HAP-1 (cell line): ENCODE measurements around the gene ELK1.
"Not testable (repeated sequence)": the region's sequence is repeated elsewhere in the genome, so short reads cannot be mapped to it uniquely, and the experiment has no call there.

ENCODE experiments used
- DNase-seq, 2 experiments: peaks; one replicate each; pipeline ENCODE4 v3.0.0-alpha.2; 2016 to 2020; ENCODE audit warnings: low spot score in 2 of 2
- H3K27me3 ChIP-seq: fragments of 250-450 bp; sonication (Bioruptor Pico); 2 replicates; pipeline ENCODE4 v1.5.1; 2020; ENCODE audit warnings: low read depth, mild to moderate bottlenecking, moderate library complexity
- H3K36me3 ChIP-seq: fragments of 250-450 bp; sonication (Bioruptor Pico); replicated peaks from 2 replicates; pipeline ENCODE4 v1.5.1; 2020; ENCODE audit warnings: mild to moderate bottlenecking
- H3K4me1 ChIP-seq: fragments of 250-450 bp; sonication (Bioruptor Pico); 2 replicates; pipeline ENCODE4 v1.5.1; 2020; ENCODE audit warnings: mild to moderate bottlenecking
- H3K4me3 ChIP-seq: fragments of 250-450 bp; sonication (Bioruptor Pico); 2 replicates; pipeline ENCODE4 v1.5.1; 2020; ENCODE audit warnings: mild to moderate bottlenecking, moderate library complexity
- H3K9me3 ChIP-seq: fragments of 250-450 bp; sonication (Bioruptor Pico); 2 replicates; pipeline ENCODE4 v1.5.1; 2020; ENCODE audit warnings: mild to moderate bottlenecking, moderate library complexity
- in situ Hi-C: fragments of 300-500 bp; cut with MboI; formaldehyde crosslinking; loops from 3 replicates; pipeline ENCODE4 v1.14.3; 2020; ENCODE audit warnings: low sequenced_read_pairs, inconsistent platforms, mixed read lengths

The ELK1 gene

GRCh38 chrX:47650164-47651042 lies at the start of gene ELK1:
ELK1 (minus strand) TSS chrX:47650563; CDS start chrX:47641441, 9,122 bp downstream.
- H3K9me3 ChIP-seq = no peaks in the 10 kb centered on the region
- peak within 1 kb of the TSS; percentile 96 for H3K4me3 ChIP-seq
- peaks cover 34% of the 10 kb centered on the region for H3K36me3 ChIP-seq
- in situ Hi-C loops = loop anchor here (10.0 kb wide), 1 partner anchor 436 kb away; the partner anchor contains the start of gene CDK16
- DNase-seq = peak; percentile 99
- H3K27me3 ChIP-seq = no peaks in the 10 kb centered on the region
- peaks cover 10% of the 10 kb centered on the region for H3K4me1 ChIP-seq

GRCh38 chrX:47697181-47697580 lies 46.8 kb upstream of the ELK1 start:
- in situ Hi-C loops = no loop called here
- Histone ChIP-seq H3K9me3 (no peaks in the 10 kb centered on the region), H3K36me3 (no peaks in the 10 kb centered on the region), H3K27me3 (peaks cover 9% of the 10 kb centered on the region; the same call in 1 of the 2 replicates), H3K4me3 (no peak overlapping the region), H3K4me1 (no peaks in the 10 kb centered on the region)
- DNase-seq = no peak

DNA sequence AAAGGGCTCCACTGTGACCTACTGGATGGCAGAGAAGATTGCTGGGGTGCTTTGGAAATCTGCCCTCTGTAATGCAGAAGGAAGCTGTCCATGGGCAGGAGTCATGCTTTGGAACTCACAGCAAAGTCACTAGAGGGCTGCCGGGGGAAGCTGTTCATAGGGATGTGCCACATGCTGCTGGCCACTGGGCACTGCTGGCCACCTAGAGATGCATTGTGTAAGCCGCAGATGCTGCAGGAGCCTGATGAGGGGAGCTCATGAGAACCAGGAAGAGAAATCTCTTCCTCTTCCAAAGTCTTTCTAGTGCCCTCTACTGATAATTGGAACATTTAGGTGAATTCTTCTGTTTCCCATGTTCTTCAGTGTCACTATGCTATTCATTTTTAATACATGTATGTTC lies 39.8 kb upstream of the ELK1 start:
- no peak for DNase-seq
- Histone ChIP-seq H3K4me1 (no peaks in the 10 kb centered on the region), H3K4me3 (no peak overlapping the region), H3K9me3 (no peaks in the 10 kb centered on the region), H3K27me3 (peaks cover 7% of the 10 kb centered on the region; the same call in 1 of the 2 replicates), H3K36me3 (no peaks in the 10 kb centered on the region)
- in situ Hi-C loops = no loop called here

GRCh38 chrX:47687263-47687662 lies 36.9 kb upstream of the ELK1 start:
- H3K27me3 ChIP-seq = 0 out of 2 replicates have a peak, but pooled peaks cover 3% of the 10 kb centered on the region
- H3K4me3 ChIP-seq = no peak overlapping the region
- no peaks in the 10 kb centered on the region for H3K36me3 ChIP-seq
- no peaks in the 10 kb centered on the region for H3K9me3 ChIP-seq
- no peaks in the 10 kb centered on the region for H3K4me1 ChIP-seq
- no peak for DNase-seq
- in situ Hi-C loops = no loop called here

- Histone ChIP-seq H3K36me3 (no peaks in the 10 kb centered on the region), H3K9me3 (no peaks in the 10 kb centered on the region), H3K4me3 (no peak overlapping the region), H3K4me1 (no peaks in the 10 kb centered on the region), H3K27me3 (no peaks in the 10 kb centered on the region)
- in situ Hi-C loops = no loop called here
- DNase-seq = no peak
Observed at GRCh38 chrX:47683829-47684205, 33.5 kb upstream of the ELK1 start.

DNA sequence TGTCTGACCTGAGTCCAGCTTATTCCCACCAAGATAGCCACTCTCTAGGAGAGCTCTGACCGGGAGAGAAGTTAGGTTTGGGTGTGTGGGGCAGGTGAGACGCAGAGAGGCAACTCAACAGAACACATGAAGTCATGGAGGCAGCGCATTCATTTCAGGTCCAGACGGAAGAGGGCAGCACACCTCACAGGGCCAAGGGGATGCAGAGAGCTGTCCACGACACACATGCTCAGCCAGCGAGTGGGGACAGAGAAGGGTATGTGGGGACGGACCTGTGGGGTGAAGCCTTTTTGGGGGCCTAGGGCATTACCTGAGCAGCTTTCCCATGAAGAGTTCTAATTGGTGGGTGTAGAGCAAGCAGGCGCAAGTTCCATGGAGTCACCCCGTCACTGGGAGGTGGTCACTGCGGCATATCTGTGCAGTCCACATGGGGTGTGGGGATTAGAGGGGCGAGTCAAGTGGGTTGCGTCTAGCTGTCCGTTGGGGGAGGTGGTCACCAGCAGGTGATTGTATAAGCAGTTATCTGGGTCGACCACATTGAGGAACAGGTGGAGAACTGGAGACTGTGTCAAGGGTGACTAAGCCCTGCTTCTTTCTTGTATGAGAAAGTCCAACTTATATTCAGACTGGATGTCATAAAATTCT lies 32.9 kb upstream of the ELK1 start:
- in situ Hi-C loops = no loop called here
- H3K27me3 ChIP-seq = no peaks in the 10 kb centered on the region
- H3K36me3 ChIP-seq = no peaks in the 10 kb centered on the region
- no peak for DNase-seq
- H3K9me3 ChIP-seq = no peaks in the 10 kb centered on the region
- no peaks in the 10 kb centered on the region for H3K4me1 ChIP-seq
- no peak overlapping the region for H3K4me3 ChIP-seq

- H3K4me3 ChIP-seq, in situ Hi-C loops, H3K27me3 ChIP-seq, H3K4me1 ChIP-seq, H3K9me3 ChIP-seq, DNase-seq, H3K36me3 ChIP-seq: not testable (repeated sequence)
Observed at GRCh38 chrX:47675959-47676859, 25.8 kb upstream of the ELK1 start.

DNA sequence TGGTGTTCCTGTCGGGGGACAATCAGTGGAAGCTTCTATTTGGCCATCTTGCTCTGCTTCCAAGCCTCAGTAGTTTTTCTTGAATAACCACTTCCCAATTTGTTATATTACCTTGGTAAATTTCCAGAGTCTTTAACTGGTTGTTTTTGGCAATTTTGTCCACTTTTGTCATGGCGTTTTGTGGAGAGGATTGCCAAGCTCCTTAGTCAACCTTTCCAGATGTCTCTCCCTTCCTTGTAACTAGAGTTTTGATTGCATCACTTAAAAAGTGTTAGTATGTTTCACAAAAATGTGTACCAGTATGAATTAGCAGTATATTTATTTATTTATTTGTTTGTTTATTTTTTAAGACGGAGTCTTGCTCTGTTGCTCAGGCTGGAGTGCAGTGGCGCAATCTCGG lies 24.4 kb upstream of the ELK1 start:
- Histone ChIP-seq H3K27me3 (no peaks in the 10 kb centered on the region), H3K36me3 (no peaks in the 10 kb centered on the region), H3K9me3 (no peaks in the 10 kb centered on the region; the same call in 1 of the 2 replicates), H3K4me1 (no peaks in the 10 kb centered on the region), H3K4me3 (no peak overlapping the region)
- no peak for DNase-seq
- in situ Hi-C loops = no loop called here

DNA sequence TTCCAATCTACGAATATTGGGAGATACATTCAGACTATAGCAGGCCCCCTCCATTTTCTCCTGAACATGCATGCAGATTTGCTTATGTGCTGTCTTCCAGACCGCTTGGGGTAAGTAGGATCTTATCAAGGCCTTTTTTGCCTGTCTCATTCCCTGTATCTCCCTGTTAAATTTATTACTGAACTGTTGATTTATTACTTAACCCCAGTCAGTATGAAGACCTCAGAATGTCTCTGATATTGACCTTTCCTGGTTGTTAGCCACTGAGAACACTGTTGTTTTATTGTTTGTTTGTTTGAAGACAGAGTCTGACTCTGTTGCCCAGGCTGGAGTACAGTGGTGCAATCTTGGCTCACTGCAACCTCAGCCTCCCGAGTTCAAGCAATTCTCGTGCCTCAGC lies 15.4 kb upstream of the ELK1 start:
- H3K9me3 ChIP-seq, H3K36me3 ChIP-seq, H3K4me1 ChIP-seq, H3K27me3 ChIP-seq, H3K4me3 ChIP-seq, DNase-seq, in situ Hi-C loops: not testable (repeated sequence)

DNA sequence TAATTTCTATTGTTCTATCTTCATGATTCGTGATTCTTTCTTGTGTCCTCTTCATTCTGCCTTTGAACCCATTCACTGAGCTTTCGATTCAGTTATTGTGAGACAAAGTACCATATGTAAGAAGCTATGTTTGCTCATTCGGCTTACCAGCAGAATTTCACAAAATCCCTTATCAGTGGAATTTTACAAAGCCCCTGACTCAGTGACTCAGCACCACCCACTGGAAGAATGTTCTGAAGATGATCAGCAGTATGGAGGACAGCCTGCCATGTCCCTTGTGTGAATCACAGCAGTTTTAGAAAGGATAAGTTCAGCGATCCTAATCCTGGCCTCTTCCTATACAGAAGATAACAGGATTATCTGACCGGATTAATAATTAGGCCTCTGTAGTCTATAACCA lies 14.4 kb upstream of the ELK1 start:
- H3K36me3 ChIP-seq = no peaks in the 10 kb centered on the region
- H3K4me3 ChIP-seq = no peak overlapping the region
- no peak for DNase-seq
- peaks cover 8% of the 10 kb centered on the region for H3K4me1 ChIP-seq
- H3K9me3 ChIP-seq = no peaks in the 10 kb centered on the region
- in situ Hi-C loops = no loop called here
- H3K27me3 ChIP-seq = no peaks in the 10 kb centered on the region

- DNase-seq = no peak
- H3K36me3 ChIP-seq = peaks cover 5% of the 10 kb centered on the region
- in situ Hi-C loops = no loop called here
- no peaks in the 10 kb centered on the region for H3K27me3 ChIP-seq
- H3K4me1 ChIP-seq = peaks cover 14% of the 10 kb centered on the region
- H3K4me3 ChIP-seq = no peak overlapping the region
- H3K9me3 ChIP-seq = no peaks in the 10 kb centered on the region
Observed at GRCh38 chrX:47662144-47662657, 11.8 kb upstream of the ELK1 start.

- no peaks in the 10 kb centered on the region for H3K27me3 ChIP-seq
- in situ Hi-C loops = no loop called here
- DNase-seq = no peak
- H3K9me3 ChIP-seq = no peaks in the 10 kb centered on the region
- peaks cover 11% of the 10 kb centered on the region for H3K36me3 ChIP-seq
- H3K4me1 ChIP-seq = peaks cover 7% of the 10 kb centered on the region
- H3K4me3 ChIP-seq = no peak overlapping the region
Observed at GRCh38 chrX:47661539-47661938, 11.2 kb upstream of the ELK1 start.

- H3K4me1 ChIP-seq = peaks cover 7% of the 10 kb centered on the region
- no peak for DNase-seq
- peaks cover 28% of the 10 kb centered on the region for H3K36me3 ChIP-seq
- no peaks in the 10 kb centered on the region for H3K9me3 ChIP-seq
- peak overlapping the region; percentile 80 for H3K4me3 ChIP-seq
- H3K27me3 ChIP-seq = no peaks in the 10 kb centered on the region
- in situ Hi-C loops = loop anchor here (10.0 kb wide), 1 partner anchor 445 kb away; the partner anchor contains the start of gene CDK16
Observed at GRCh38 chrX:47659421-47659726, 9.0 kb upstream of the ELK1 start.
